Measurements from ENCODE around the gene PRKAG2.

PRKAG2 gene

DNA sequence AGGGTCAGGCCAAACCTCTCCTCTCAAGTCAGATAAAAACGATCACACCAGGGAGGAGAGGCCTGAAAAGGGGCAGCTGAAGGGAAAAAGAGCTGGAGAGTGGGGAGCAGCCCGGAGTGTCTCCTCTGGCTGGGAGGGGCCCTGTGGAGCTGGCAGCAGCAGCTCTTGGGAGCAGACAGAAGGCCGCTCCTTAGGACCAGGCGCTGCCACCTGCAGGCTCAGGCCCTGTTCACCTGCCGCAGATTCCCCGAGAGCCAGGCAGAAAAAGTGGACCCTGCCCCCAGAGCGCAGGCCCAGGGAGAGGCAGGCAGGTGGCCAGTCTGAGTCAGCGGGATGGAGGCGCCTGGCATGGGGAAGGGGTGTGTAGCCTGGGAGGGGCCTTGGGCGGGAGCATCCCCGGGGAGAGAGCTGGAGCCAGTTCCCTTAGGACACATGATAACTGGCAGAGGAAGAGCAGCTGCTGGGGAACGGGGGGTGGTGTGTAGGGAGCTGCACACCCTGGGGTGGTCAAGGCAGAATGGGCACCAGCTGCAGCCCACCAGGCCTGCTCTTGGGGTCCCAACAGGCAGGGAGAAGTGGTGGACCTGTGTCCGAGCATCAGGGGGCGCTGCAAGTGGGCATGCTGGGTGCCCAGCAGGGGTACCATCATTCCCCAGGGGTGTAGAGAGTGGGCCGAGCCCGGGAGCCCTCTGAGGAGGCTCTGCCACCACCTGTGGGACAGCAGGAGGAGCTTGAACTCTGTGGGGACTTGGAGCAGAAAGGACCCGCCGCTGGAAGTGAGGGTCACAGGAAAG is 180.0 kb downstream of the PRKAG2 start:
- H3K9ac ChIP-seq = no peak overlapping the region
- H3K9me3 ChIP-seq (ENCODE audit: control insufficient read depth, low read length) = no peaks in the 10 kb centered on the region
- no peak overlapping the region for H3K4me2 ChIP-seq (ENCODE audit: low read length)
- no peak overlapping the region for H2AFZ ChIP-seq
- no peak overlapping the region for H3K4me3 ChIP-seq (ENCODE audit: low read depth, low read length)
- H3K79me2 ChIP-seq = no peaks in the 10 kb centered on the region
- H3K27ac ChIP-seq = no peak overlapping the region
- no peak for TF ChIP-seq CTCF (IDR thresholded peaks at IDR 0.05)
- H3K27me3 ChIP-seq (ENCODE audit: control insufficient read depth, insufficient read depth, low read length) = no peaks in the 10 kb centered on the region
- H3K36me3 ChIP-seq (ENCODE audit: control insufficient read depth, insufficient read depth, low read length) = no peaks in the 10 kb centered on the region
- no peaks in the 10 kb centered on the region for H3K4me1 ChIP-seq

GRCh38 chr7:151695951-151696541 is 180.9 kb downstream of the PRKAG2 start:
- no peak for TF ChIP-seq CTCF (IDR thresholded peaks at IDR 0.05)
- Histone ChIP-seq H3K36me3 (ENCODE audit: control insufficient read depth, insufficient read depth, low read length) (no peaks in the 10 kb centered on the region), H3K27me3 (ENCODE audit: control insufficient read depth, insufficient read depth, low read length) (no peaks in the 10 kb centered on the region), H3K27ac (no peak overlapping the region), H3K9me3 (ENCODE audit: control insufficient read depth, low read length) (no peaks in the 10 kb centered on the region), H3K79me2 (no peaks in the 10 kb centered on the region), H3K9ac (no peak overlapping the region), H3K4me1 (no peaks in the 10 kb centered on the region), H2AFZ (no peak overlapping the region), H3K4me3 (ENCODE audit: low read depth, low read length) (no peak overlapping the region), H3K4me2 (ENCODE audit: low read length) (no peak overlapping the region)

DNA sequence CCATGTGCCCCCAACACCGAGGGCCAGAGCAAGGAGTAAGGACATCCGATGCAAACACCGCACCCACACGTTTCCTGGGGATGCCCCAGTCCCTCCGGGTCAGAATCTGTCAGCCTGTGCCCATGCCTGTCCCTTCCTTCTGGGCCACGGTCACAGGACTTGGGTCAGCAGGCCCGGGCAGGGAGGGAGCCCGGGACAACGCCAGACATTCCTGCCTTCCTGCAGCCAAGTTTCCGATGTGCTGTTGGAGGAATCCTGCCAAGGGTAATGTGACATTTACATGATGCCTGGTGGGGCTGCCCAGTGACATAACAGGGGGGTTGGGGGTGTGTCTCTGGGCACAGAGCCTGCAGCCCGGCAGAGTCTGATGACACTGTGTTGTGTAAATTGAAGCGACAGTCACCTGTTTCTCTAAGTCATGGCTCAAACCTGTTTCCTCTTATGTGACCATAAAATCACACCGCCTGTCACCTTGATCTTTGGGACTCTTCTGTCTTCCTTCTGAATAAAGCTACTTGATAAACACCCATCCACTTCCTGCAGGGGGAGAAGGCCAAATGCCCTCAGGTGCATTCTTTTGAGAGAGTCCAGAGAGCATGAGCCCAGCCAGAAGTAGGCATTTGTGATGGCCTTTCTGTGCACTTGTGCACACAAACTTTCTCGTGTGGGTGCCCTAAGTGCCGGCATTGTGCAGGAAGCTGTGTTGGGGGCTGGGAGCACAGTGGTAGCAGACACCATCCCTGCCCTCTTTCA is 181.9 kb downstream of the PRKAG2 start:
- H3K36me3 ChIP-seq (ENCODE audit: control insufficient read depth, insufficient read depth, low read length) = no peaks in the 10 kb centered on the region
- no peaks in the 10 kb centered on the region for H3K27me3 ChIP-seq (ENCODE audit: control insufficient read depth, insufficient read depth, low read length)
- H3K4me2 ChIP-seq (ENCODE audit: low read length) = no peak overlapping the region
- no peak overlapping the region for H3K9ac ChIP-seq
- no peaks in the 10 kb centered on the region for H3K4me1 ChIP-seq
- no peak for TF ChIP-seq CTCF (IDR thresholded peaks at IDR 0.05)
- no peak overlapping the region for H2AFZ ChIP-seq
- H3K4me3 ChIP-seq (ENCODE audit: low read depth, low read length) = no peak overlapping the region
- H3K27ac ChIP-seq = no peak overlapping the region
- H3K79me2 ChIP-seq = no peaks in the 10 kb centered on the region
- H3K9me3 ChIP-seq (ENCODE audit: control insufficient read depth, low read length) = no peaks in the 10 kb centered on the region

DNA sequence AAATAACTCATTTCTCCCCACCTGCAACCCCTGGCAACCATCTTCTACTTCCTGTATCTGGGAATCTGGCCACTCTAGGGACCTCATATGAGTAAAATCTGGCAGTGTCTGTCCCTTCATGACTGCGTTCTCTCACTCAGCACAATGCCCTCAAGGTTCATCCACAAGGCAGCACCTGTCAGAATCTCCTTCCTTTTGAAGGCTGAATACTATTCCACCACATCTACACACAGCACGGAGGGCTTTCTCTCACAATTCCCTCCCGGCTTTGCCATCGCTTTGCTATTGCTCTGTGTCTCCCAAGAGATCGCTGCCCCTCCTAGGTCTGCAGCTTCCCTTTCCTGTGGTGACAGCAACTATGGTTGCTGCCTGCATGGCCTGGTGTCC is 182.5 kb downstream of the PRKAG2 start:
- no peaks in the 10 kb centered on the region for H3K9me3 ChIP-seq (ENCODE audit: control insufficient read depth, low read length)
- H3K4me2 ChIP-seq (ENCODE audit: low read length) = no peak overlapping the region
- no peak for TF ChIP-seq CTCF (IDR thresholded peaks at IDR 0.05)
- H3K9ac ChIP-seq = no peak overlapping the region
- H3K27ac ChIP-seq = no peak overlapping the region
- no peaks in the 10 kb centered on the region for H3K36me3 ChIP-seq (ENCODE audit: control insufficient read depth, insufficient read depth, low read length)
- H2AFZ ChIP-seq = no peak overlapping the region
- no peak overlapping the region for H3K4me3 ChIP-seq (ENCODE audit: low read depth, low read length)
- no peaks in the 10 kb centered on the region for H3K27me3 ChIP-seq (ENCODE audit: control insufficient read depth, insufficient read depth, low read length)
- no peaks in the 10 kb centered on the region for H3K4me1 ChIP-seq
- H3K79me2 ChIP-seq = no peaks in the 10 kb centered on the region
